ENCODE results near the gene INPP4B.

- TF ChIP-seq, protein P1, sequence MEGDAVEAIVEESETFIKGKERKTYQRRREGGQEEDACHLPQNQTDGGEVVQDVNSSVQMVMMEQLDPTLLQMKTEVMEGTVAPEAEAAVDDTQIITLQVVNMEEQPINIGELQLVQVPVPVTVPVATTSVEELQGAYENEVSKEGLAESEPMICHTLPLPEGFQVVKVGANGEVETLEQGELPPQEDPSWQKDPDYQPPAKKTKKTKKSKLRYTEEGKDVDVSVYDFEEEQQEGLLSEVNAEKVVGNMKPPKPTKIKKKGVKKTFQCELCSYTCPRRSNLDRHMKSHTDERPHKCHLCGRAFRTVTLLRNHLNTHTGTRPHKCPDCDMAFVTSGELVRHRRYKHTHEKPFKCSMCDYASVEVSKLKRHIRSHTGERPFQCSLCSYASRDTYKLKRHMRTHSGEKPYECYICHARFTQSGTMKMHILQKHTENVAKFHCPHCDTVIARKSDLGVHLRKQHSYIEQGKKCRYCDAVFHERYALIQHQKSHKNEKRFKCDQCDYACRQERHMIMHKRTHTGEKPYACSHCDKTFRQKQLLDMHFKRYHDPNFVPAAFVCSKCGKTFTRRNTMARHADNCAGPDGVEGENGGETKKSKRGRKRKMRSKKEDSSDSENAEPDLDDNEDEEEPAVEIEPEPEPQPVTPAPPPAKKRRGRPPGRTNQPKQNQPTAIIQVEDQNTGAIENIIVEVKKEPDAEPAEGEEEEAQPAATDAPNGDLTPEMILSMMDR (IDR thresholded peaks at IDR 0.05; ENCODE audit: low read length), result no peak
- no peak for TF ChIP-seq EZH2 (IDR thresholded peaks at IDR 0.05; ENCODE audit: borderline replicate concordance, low read length)
Measured at GRCh38 chr4:142351958-142352357, 494.1 kb downstream of the INPP4B start.
